Brain pericyte (primary cell): ENCODE measurements around the gene LPCAT1.

ENCODE experiments used
- DNase-seq: peaks from one replicate; pipeline ENCODE4 v3.0.0-alpha.2; 2012; ENCODE audit warnings: low read depth, low spot score

The LPCAT1 gene

GRCh38 chr5:1412163-1412562, 111.6 kb downstream of the LPCAT1 start:
- no peak for DNase-seq
